Mesodermal cell (in vitro differentiated cells): ENCODE data around the gene BCL6B.

Experiments used
- H3K27ac ChIP-seq: 2 replicates; pipeline ENCODE4 v1.7.0; 2013; ENCODE audit warnings: mild to moderate bottlenecking, low read depth, low read length, moderate library complexity; ENCODE audit not compliant: severe bottlenecking
- H3K36me3 ChIP-seq: 2 replicates; pipeline ENCODE4 v1.7.1; 2013; ENCODE audit warnings: mild to moderate bottlenecking, low read length, moderate library complexity; ENCODE audit not compliant: control insufficient read depth, insufficient read depth
- H3K4me1 ChIP-seq: one replicate; pipeline ENCODE4 v1.7.1; 2013; ENCODE audit warnings: mild to moderate bottlenecking, low read length; ENCODE audit not compliant: insufficient read depth, control insufficient read depth, poor library complexity, severe bottlenecking
- H3K4me3 ChIP-seq: 2 replicates; pipeline ENCODE4 v1.7.0; 2013; ENCODE audit warnings: low read length, control low read depth, mild to moderate bottlenecking; ENCODE audit not compliant: insufficient read depth, poor library complexity, severe bottlenecking; ENCODE audit errors: extremely low read depth
- H3K9me3 ChIP-seq: 2 replicates; pipeline ENCODE4 v1.7.1; 2013; ENCODE audit warnings: mild to moderate bottlenecking, low read length, moderate library complexity; ENCODE audit not compliant: control insufficient read depth
- WGBS, 2 experiments: methylation state at CpG; one replicate each; pipeline ENCODE4 v1.1.5; 2013; ENCODE audit warnings: missing lambda C conversion rate in 2 of 2; ENCODE audit not compliant: insufficient coverage in 2 of 2; 5-methylcytosine and 5-hydroxymethylcytosine counted together

Gene BCL6B

GRCh38 chr17:7010523-7010922, 12.3 kb upstream of the BCL6B start:
- peaks cover 11% of the 10 kb centered on the region for H3K4me1 ChIP-seq
- WGBS, 2 experiments = 100% methylated on average over 1 of the region's 2 CpGs; no CpG with 5 or more reads in 1 of the 2 experiments
- no peak overlapping the region for H3K27ac ChIP-seq
- no peak overlapping the region for H3K4me3 ChIP-seq
- H3K9me3 ChIP-seq = no peaks in the 10 kb centered on the region
- peaks cover 19% of the 10 kb centered on the region for H3K36me3 ChIP-seq

- Histone ChIP-seq H3K36me3 (peaks cover 25% of the 10 kb centered on the region), H3K27ac (no peak overlapping the region), H3K4me1 (peaks cover 11% of the 10 kb centered on the region), H3K4me3 (peak overlapping the region; percentile 95), H3K9me3 (no peaks in the 10 kb centered on the region)
- WGBS, 2 experiments = 62 to 91% methylated on average over 6 to 8 of the region's 14 CpGs
These were observed 11.4 kb upstream of the BCL6B start for GRCh38 chr17:7011415-7011814.

GRCh38 chr17:7011942-7012254, 11.0 kb upstream of the BCL6B start:
- peak overlapping the region; percentile 95 for H3K4me3 ChIP-seq
- peaks cover 11% of the 10 kb centered on the region for H3K4me1 ChIP-seq
- WGBS, 2 experiments = 7% methylated on average over 4 of the region's 6 CpGs; no CpG with 5 or more reads in 1 of the 2 experiments
- H3K36me3 ChIP-seq = peaks cover 29% of the 10 kb centered on the region
- peak overlapping the region; percentile 99 for H3K27ac ChIP-seq
- H3K9me3 ChIP-seq = no peaks in the 10 kb centered on the region

- Histone ChIP-seq H3K4me1 (peaks cover 13% of the 10 kb centered on the region), H3K4me3 (peak overlapping the region; percentile 95), H3K27ac (peak overlapping the region; percentile 86), H3K9me3 (no peaks in the 10 kb centered on the region), H3K36me3 (peaks cover 30% of the 10 kb centered on the region)
- WGBS, 2 experiments = 1 to 2% methylated on average over 53 to 69 of the region's 75 CpGs
These were observed 8.4 kb upstream of the BCL6B start for GRCh38 chr17:7014261-7014994.

GRCh38 chr17:7014995-7015958, 7.6 kb upstream of the BCL6B start:
- Histone ChIP-seq H3K27ac (peak overlapping the region; percentile 86), H3K4me1 (peaks cover 21% of the 10 kb centered on the region), H3K9me3 (no peaks in the 10 kb centered on the region), H3K4me3 (peak overlapping the region; percentile 95), H3K36me3 (peaks cover 22% of the 10 kb centered on the region)
- 20 to 21% methylated on average over 27 to 31 of the region's 56 CpGs for WGBS, 2 experiments

- 78 to 90% methylated on average over 1 to 2 of the region's 3 CpGs for WGBS, 2 experiments
- Histone ChIP-seq H3K4me3 (no peak overlapping the region), H3K27ac (no peak overlapping the region), H3K4me1 (peaks cover 15% of the 10 kb centered on the region), H3K9me3 (no peaks in the 10 kb centered on the region), H3K36me3 (peaks cover 22% of the 10 kb centered on the region)
These were observed 6.4 kb upstream of the BCL6B start for GRCh38 chr17:7016418-7016817.

GRCh38 chr17:7016886-7017826, 5.7 kb upstream of the BCL6B start:
- Histone ChIP-seq H3K9me3 (no peaks in the 10 kb centered on the region), H3K4me3 (no peak overlapping the region), H3K27ac (no peak overlapping the region), H3K4me1 (peaks cover 15% of the 10 kb centered on the region), H3K36me3 (peaks cover 22% of the 10 kb centered on the region)
- 88 to 92% methylated on average over 11 to 13 of the region's 20 CpGs for WGBS, 2 experiments

- peaks cover 22% of the 10 kb centered on the region for H3K36me3 ChIP-seq
- peaks cover 15% of the 10 kb centered on the region for H3K4me1 ChIP-seq
- no peak overlapping the region for H3K4me3 ChIP-seq
- WGBS, 2 experiments = 93 to 96% methylated on average over 9 to 12 of the region's 12 CpGs
- no peak overlapping the region for H3K27ac ChIP-seq
- H3K9me3 ChIP-seq = no peaks in the 10 kb centered on the region
These were observed 5.0 kb upstream of the BCL6B start for GRCh38 chr17:7017827-7018200.

GRCh38 chr17:7018331-7018964, 4.4 kb upstream of the BCL6B start:
- H3K9me3 ChIP-seq = no peaks in the 10 kb centered on the region
- H3K4me1 ChIP-seq = peaks cover 15% of the 10 kb centered on the region
- no peak overlapping the region for H3K27ac ChIP-seq
- H3K36me3 ChIP-seq = peaks cover 22% of the 10 kb centered on the region
- H3K4me3 ChIP-seq = no peak overlapping the region
- WGBS, 2 experiments = 87 to 94% methylated on average over 6 of the region's 10 CpGs

- Histone ChIP-seq H3K36me3 (peaks cover 17% of the 10 kb centered on the region), H3K4me1 (peaks cover 11% of the 10 kb centered on the region), H3K27ac (no peak overlapping the region), H3K4me3 (no peak overlapping the region), H3K9me3 (no peaks in the 10 kb centered on the region)
- WGBS, 2 experiments = 52 to 73% methylated on average over 3 to 9 of the region's 10 CpGs
These were observed 3.5 kb upstream of the BCL6B start for GRCh38 chr17:7019367-7019766.
